HCT116 (cell line): ENCODE results near the gene RPL15. TPM values are rescaled to one million over a fixed set of nuclear protein-coding genes. Genes with fewer than 3 reads are reported as not detected.

Source experiments
- ATAC-seq: fragments of 200-7000 bp; cut with Tn5 transposase; 2 replicates; pipeline ENCODE4 v1.9.1; 2020; ENCODE audit warnings: mild to moderate bottlenecking, moderate library complexity
- BruUV-seq: library from RNA; stranded (reverse); fragments of 400-500 nt; replicated peaks from 2 replicates; lab custom pipeline; 2021; lab: Mats Ljungman, UMichigan
- CTCF ChIA-PET: fragments of 300-600 bp; sonication (Branson Sonifier 250); formaldehyde crosslinking; loops from one replicate; lab custom pipeline; 2021; ENCODE audit warnings: antibody characterized with exemption; lab: Charles Lee
- POLR2A ChIA-PET: fragments of 300-600, 350-600 bp; sonication (Branson Sonifier 250); formaldehyde crosslinking; loops from one replicate; lab custom pipeline; 2021; ENCODE audit warnings: antibody characterized with exemption; lab: Charles Lee
- RAD21 ChIA-PET, 2 experiments: fragments of 300-600 bp; sonication (Branson Sonifier 250); formaldehyde crosslinking; loops; one replicate each; lab custom pipeline; 2023; ENCODE audit warnings: low total read pairs in 2 of 2; ENCODE audit not compliant: uncharacterized antibody in 2 of 2, unreplicated experiment in 2 of 2, low non-redundant PET in 1 of 2; lab: Charles Lee
- DNase-seq: peaks from one replicate; pipeline ENCODE4 v3.0.0-alpha.2; 2010; ENCODE audit warnings: low read depth, low spot score
- H2AFZ ChIP-seq: fragments of 200-600 bp; shearing (Covaris generic), sonication (generic); 2 replicates; pipeline ENCODE4 v1.6.1; 2017; ENCODE audit warnings: low read depth, mixed run types, mixed read lengths, antibody characterized with exemption, low read length; ENCODE audit not compliant: poor library complexity, severe bottlenecking
- H3K27ac ChIP-seq: 2 replicates; pipeline ENCODE4 v1.5.1; 2012; ENCODE audit warnings: low read depth, low read length
- H3K27me3 ChIP-seq: fragments of 200-600 bp; sonication (generic); 2 replicates; pipeline ENCODE4 v1.6.1; 2016; ENCODE audit warnings: mixed run types, low read length, mixed read lengths; ENCODE audit not compliant: insufficient read depth
- H3K36me3 ChIP-seq, 2 experiments: fragments of 200-500 bp in 1 of 2; fragments of 200-600 bp in 1 of 2; sonication (Bioruptor generic) in 1 of 2; sonication (generic) in 1 of 2; 2 replicates each; pipeline versions ENCODE4 v1.5.1 to v1.6.1; 2014 to 2016; ENCODE audit warnings: low read length in 2 of 2, inconsistent platforms in 1 of 2, mixed read lengths in 1 of 2, mixed run types in 1 of 2; ENCODE audit not compliant: insufficient read depth in 2 of 2, control insufficient read depth in 1 of 2
- H3K4me1 ChIP-seq, 2 experiments: fragments of 200-600 bp in 1 of 2; sonication (generic) in 1 of 2; 2 replicates each; pipeline versions ENCODE4 v1.5.1 to v1.6.1; 2012 to 2017; ENCODE audit warnings: low read length in 2 of 2, inconsistent platforms in 1 of 2, mild to moderate bottlenecking in 1 of 2, mixed read lengths in 1 of 2, mixed run types in 1 of 2, moderate library complexity in 1 of 2; ENCODE audit not compliant: insufficient read depth in 2 of 2, control insufficient read depth in 1 of 2
- H3K4me2 ChIP-seq: fragments of 200-600 bp; sonication (generic); 2 replicates; pipeline ENCODE4 v1.6.1; 2017; ENCODE audit warnings: mixed run types, low read length, mixed read lengths
- H3K4me3 ChIP-seq, 2 experiments: fragments of 200-600 bp in 1 of 2; sonication (generic) in 1 of 2; replicated peaks in 1 of 2; 2 replicates each; pipeline ENCODE4 v1.5.1; 2011 to 2016; ENCODE audit warnings: low read length in 2 of 2, control low read depth in 1 of 2, low read depth in 1 of 2, mild to moderate bottlenecking in 1 of 2, mixed read lengths in 1 of 2, mixed run types in 1 of 2
- H3K79me2 ChIP-seq: fragments of 200-600 bp; sonication (generic); 2 replicates; pipeline ENCODE4 v1.6.1; 2017; ENCODE audit warnings: mild to moderate bottlenecking, mixed run types, low read length, moderate library complexity, mixed read lengths; ENCODE audit not compliant: insufficient read depth
- H3K9ac ChIP-seq: fragments of 200-600 bp; sonication (generic); 2 replicates; pipeline ENCODE4 v1.6.1; 2016; ENCODE audit warnings: low read length, mixed read lengths
- H3K9me2 ChIP-seq: fragments of 200-600 bp; sonication (generic), shearing (Covaris generic); 2 replicates; pipeline ENCODE4 v1.6.1; 2017; ENCODE audit warnings: mixed run types, mild to moderate bottlenecking, moderate library complexity; ENCODE audit not compliant: insufficient read depth
- H3K9me3 ChIP-seq, 2 experiments: fragments of 200-500 bp in 1 of 2; fragments of 200-600 bp in 1 of 2; sonication (Bioruptor generic) in 1 of 2; sonication (generic) in 1 of 2; 2 replicates each; pipeline ENCODE4 v1.6.1; 2014 to 2017; ENCODE audit warnings: low read length in 2 of 2, mixed read lengths in 2 of 2, inconsistent platforms in 1 of 2, low read depth in 1 of 2, mild to moderate bottlenecking in 1 of 2, mixed run types in 1 of 2, moderate library complexity in 1 of 2; ENCODE audit not compliant: control insufficient read depth in 1 of 2, insufficient read depth in 1 of 2
- H4K20me1 ChIP-seq: fragments of 200-600 bp; sonication (generic), shearing (Covaris generic); 2 replicates; pipeline ENCODE4 v1.6.1; 2017; ENCODE audit warnings: mixed run types, mild to moderate bottlenecking, moderate library complexity; ENCODE audit not compliant: insufficient read depth
- CTCF ChIP-seq, 3 experiments: fragments of 200-600 bp in 1 of 3; sonication (generic) in 1 of 3; IDR thresholded peaks in 2 of 3; conservative IDR thresholded peaks in 1 of 3; 2 replicates each; pipeline ENCODE4 v1.5.1; 2012 to 2017; ENCODE audit warnings: low read depth in 2 of 3, low read length in 2 of 3, antibody characterized with exemption in 1 of 3, borderline replicate concordance in 1 of 3, control low read depth in 1 of 3, mild to moderate bottlenecking in 1 of 3, mixed read lengths in 1 of 3, mixed run types in 1 of 3, moderate library complexity in 1 of 3; ENCODE audit not compliant: insufficient read depth in 1 of 3
- EZH2 ChIP-seq: fragments of 200-600 bp; sonication (generic); IDR thresholded peaks from 2 replicates; pipeline ENCODE4 v1.6.1; 2017; ENCODE audit warnings: antibody characterized with exemption, mixed run types
- EZH2phosphoT487 ChIP-seq: fragments of 200-600 bp; IDR thresholded peaks from 2 replicates; pipeline ENCODE4 v1.6.1; 2018; ENCODE audit warnings: antibody characterized with exemption, borderline replicate concordance
- FOSL1 ChIP-seq: IDR thresholded peaks from 2 replicates; pipeline ENCODE4 v1.6.1; 2012; ENCODE audit warnings: low read depth
- JUND ChIP-seq: IDR thresholded peaks from 2 replicates; pipeline ENCODE4 v1.6.1; 2012
- MAX ChIP-seq: IDR thresholded peaks from 2 replicates; pipeline ENCODE4 v1.6.1; 2012
- POLR2A ChIP-seq: IDR thresholded peaks from 2 replicates; pipeline ENCODE4 v1.7.0; 2011; ENCODE audit warnings: borderline replicate concordance; ENCODE audit not compliant: insufficient read depth, insufficient read length; ENCODE audit errors: extremely low read depth
- RAD21 ChIP-seq: IDR thresholded peaks from 2 replicates; pipeline ENCODE4 v1.6.1; 2012; ENCODE audit warnings: low read depth, mild to moderate bottlenecking
- REST ChIP-seq: IDR thresholded peaks from 2 replicates; pipeline ENCODE4 v1.6.1; 2012; ENCODE audit warnings: low read depth
- SIN3A ChIP-seq: IDR thresholded peaks from 2 replicates; pipeline ENCODE4 v1.6.1; 2012; ENCODE audit warnings: low read depth
- SP1 ChIP-seq: IDR thresholded peaks from 2 replicates; pipeline ENCODE4 v1.6.1; 2012; ENCODE audit warnings: low read depth
- SRF ChIP-seq: IDR thresholded peaks from 2 replicates; pipeline ENCODE4 v1.6.1; 2012; ENCODE audit warnings: low read depth
- TCF7L2 ChIP-seq: IDR thresholded peaks from 2 replicates; pipeline ENCODE4 v1.7.0; 2011; ENCODE audit warnings: borderline replicate concordance, inconsistent platforms; ENCODE audit not compliant: insufficient read depth, insufficient read length; ENCODE audit errors: extremely low read depth
- YY1 ChIP-seq: IDR thresholded peaks from 2 replicates; pipeline ENCODE4 v1.6.1; 2011; ENCODE audit warnings: low read length, low read depth, moderate library complexity, mild to moderate bottlenecking; ENCODE audit not compliant: insufficient replicate concordance; ENCODE audit errors: extremely low read depth
- ZBTB33 ChIP-seq: IDR thresholded peaks from 2 replicates; pipeline ENCODE4 v1.6.1; 2011; ENCODE audit warnings: mild to moderate bottlenecking, low read length, moderate library complexity; ENCODE audit not compliant: insufficient replicate concordance; ENCODE audit errors: extremely low read depth
- ZFX ChIP-seq: fragments of 450-650 bp; IDR thresholded peaks from 2 replicates; pipeline ENCODE4 v1.6.1; 2017
- ZNF274 ChIP-seq: fragments of 200-500 bp; sonication (Bioruptor generic); IDR thresholded peaks from 2 replicates; pipeline ENCODE4 v1.6.1; 2014; ENCODE audit warnings: mild to moderate bottlenecking, low read depth, low read length, inconsistent platforms
- intact Hi-C: fragments of 100-400 bp; cut with micrococcal nuclease; formaldehyde crosslinking; loops from 2 replicates; pipeline ENCODE4 v1.10.0; 2022
- total RNA-seq: library from RNA; stranded (reverse); gene quantifications from one replicate; pipeline ENCODE4 v1.2.1, GENCODE V29; 2021; ENCODE audit not compliant: unreplicated experiment

The RPL15 gene
- total RNA-seq, 1 experiment from 2014 or later: 2,177 TPM

GRCh38 chr3:23961913-23962312 lies 45.0 kb downstream of the RPL15 start:
- Histone ChIP-seq H3K9ac (no peak overlapping the region), H4K20me1 (peaks cover 4% of the 10 kb centered on the region), H3K27me3 (no peaks in the 10 kb centered on the region), H3K4me1 (peaks cover 26 to 51% of the 10 kb centered on the region in 2 experiments), H3K9me2 (no peaks in the 10 kb centered on the region), H2AFZ (no peak overlapping the region), H3K79me2 (peaks cover 49% of the 10 kb centered on the region), H3K27ac (no peak overlapping the region), H3K36me3 (peaks cover 22 to 25% of the 10 kb centered on the region in 2 experiments; a peak in 2 of 4 replicates), H3K4me2 (no peak overlapping the region), H3K4me3 (no peak overlapping the region), H3K9me3 (no peaks in the 10 kb centered on the region)
- TF ChIP-seq YY1 (no peak), EZH2phosphoT487 (no peak), EZH2 (no peak), RAD21 (no peak), SP1 (no peak), ZFX (no peak), TCF7L2 (no peak), ZBTB33 (no peak), SRF (no peak), CTCF (IDR thresholded peaks at IDR 0.05 in 2 of 3, conservative IDR thresholded peaks at IDR 0.05 in 1 of 3; ENCODE audit: borderline replicate concordance in 1 of 3, insufficient read depth in 1 of 3, low read depth in 2 of 3, low read length in 2 of 3) (no peak), ZNF274 (no peak), SIN3A (no peak), REST (no peak), POLR2A (no peak), FOSL1 (no peak), JUND (no peak), MAX (no peak)
- ATAC-seq (no peak), DNase-seq (no peak)
- BruUV-seq: no TSS peak
- RAD21 ChIA-PET: no interaction called here
- POLR2A ChIA-PET: interaction anchor here (2.2 kb wide), 1 partner anchor 45 kb away, joined by 8 read pairs; the partner anchor contains the start of genes NKIRAS1 and RPL15
- intact Hi-C loops: loop anchor here (2.0 kb wide), 1 partner anchor 15 kb away; no protein-coding TSS in a partner anchor
- CTCF ChIA-PET: no interaction called here
